Karpas-422 (cell line): ENCODE data around the gene STKLD1. TPM values are rescaled to one million over a fixed set of nuclear protein-coding genes. Genes with fewer than 3 reads are reported as not detected.

Experiments used
- DNase-seq: peaks from one replicate; pipeline ENCODE4 v3.0.0-alpha.2; 2015
- H2AFZ ChIP-seq: fragments of 200-600 bp; sonication (generic); 2 replicates; pipeline ENCODE4 v1.6.1; 2014; ENCODE audit warnings: antibody characterized with exemption, low read length, mixed read lengths
- H3K27ac ChIP-seq: fragments of 200-600 bp; sonication (generic); 2 replicates; pipeline ENCODE4 v1.5.1; 2014; ENCODE audit warnings: mild to moderate bottlenecking, low read length, moderate library complexity
- H3K27me3 ChIP-seq: fragments of 200-600 bp; sonication (generic); 2 replicates; pipeline ENCODE4 v1.6.1; 2014; ENCODE audit warnings: low read length, mixed read lengths
- H3K36me3 ChIP-seq: fragments of 200-600 bp; sonication (generic); 2 replicates; pipeline ENCODE4 v1.6.1; 2014; ENCODE audit warnings: low read length, mixed read lengths; ENCODE audit not compliant: insufficient read depth
- H3K4me1 ChIP-seq: fragments of 200-600 bp; sonication (generic); 2 replicates; pipeline ENCODE4 v1.6.1; 2014; ENCODE audit warnings: mild to moderate bottlenecking, low read length, mixed read lengths
- H3K4me2 ChIP-seq: fragments of 200-600 bp; sonication (generic); 2 replicates; pipeline ENCODE4 v1.6.1; 2014; ENCODE audit warnings: low read length, low read depth, mild to moderate bottlenecking; ENCODE audit not compliant: poor library complexity, severe bottlenecking
- H3K4me3 ChIP-seq: fragments of 200-600 bp; sonication (generic); 2 replicates; pipeline ENCODE4 v1.5.1; 2014; ENCODE audit warnings: mild to moderate bottlenecking, antibody characterized with exemption, low read length, mixed read lengths
- H3K79me2 ChIP-seq: fragments of 200-600 bp; sonication (generic); 2 replicates; pipeline ENCODE4 v1.6.1; 2014; ENCODE audit warnings: mild to moderate bottlenecking, low read length, mixed read lengths
- H3K9ac ChIP-seq: fragments of 200-600 bp; sonication (generic); 2 replicates; pipeline ENCODE4 v1.6.0; 2014; ENCODE audit warnings: low read length
- H3K9me2 ChIP-seq: fragments of 200-600 bp; sonication (generic), shearing (Covaris generic); replicated peaks from 2 replicates; pipeline ENCODE4 v1.6.0; 2014; ENCODE audit warnings: mild to moderate bottlenecking, low read length, moderate library complexity; ENCODE audit not compliant: insufficient read depth
- H3K9me3 ChIP-seq: fragments of 300-700, 200-600 bp; sonication (generic); 2 replicates; pipeline ENCODE4 v1.6.1; 2014; ENCODE audit warnings: low read length, mixed read lengths
- H4K20me1 ChIP-seq: fragments of 200-600 bp; sonication (generic); 2 replicates; pipeline ENCODE4 v1.6.1; 2014; ENCODE audit warnings: mild to moderate bottlenecking, antibody characterized with exemption, low read length, low read depth; ENCODE audit not compliant: insufficient read depth
- total RNA-seq: library from RNA; depleted of rRNA; stranded (reverse); fragments of >200 nt; shearing (Covaris generic); gene quantifications from 2 replicates; pipeline ENCODE4 v1.2.3, GENCODE V29; 2014; ENCODE audit warnings: low replicate concordance

Gene STKLD1
- total RNA-seq, 1 experiment from 2014 or later = 0.93 TPM

- DNase-seq = no peak
- Histone ChIP-seq H3K4me2 (no peak overlapping the region), H3K9ac (no peak overlapping the region), H3K79me2 (peaks cover 9% of the 10 kb centered on the region), H3K36me3 (peaks cover 22% of the 10 kb centered on the region; the same call in 1 of the 2 replicates), H2AFZ (no peak overlapping the region), H3K9me2 (no peaks in the 10 kb centered on the region), H3K27ac (no peak overlapping the region), H3K4me3 (no peak overlapping the region), H4K20me1 (peaks cover 9% of the 10 kb centered on the region; the same call in 1 of the 2 replicates), H3K9me3 (no peaks in the 10 kb centered on the region), H3K27me3 (no peaks in the 10 kb centered on the region), H3K4me1 (peaks cover 9% of the 10 kb centered on the region)
Observed at GRCh38 chr9:133362359-133363044, 13.7 kb upstream of the STKLD1 start.

- Histone ChIP-seq H4K20me1 (peaks cover 38% of the 10 kb centered on the region), H3K27me3 (no peaks in the 10 kb centered on the region), H3K79me2 (peaks cover 40% of the 10 kb centered on the region), H3K27ac (no peak overlapping the region), H3K4me2 (no peak overlapping the region), H3K4me1 (no peaks in the 10 kb centered on the region), H3K36me3 (peaks cover 23% of the 10 kb centered on the region; the same call in 1 of the 2 replicates), H2AFZ (no peak overlapping the region), H3K9ac (no peak overlapping the region), H3K4me3 (no peak overlapping the region), H3K9me2 (no peaks in the 10 kb centered on the region), H3K9me3 (no peaks in the 10 kb centered on the region)
- no peak for DNase-seq
Observed at GRCh38 chr9:133366435-133366834, 9.7 kb upstream of the STKLD1 start.

- Histone ChIP-seq H3K27me3 (no peaks in the 10 kb centered on the region), H3K4me1 (no peaks in the 10 kb centered on the region), H2AFZ (no peak overlapping the region), H3K9me3 (no peaks in the 10 kb centered on the region), H3K36me3 (peaks cover 17% of the 10 kb centered on the region; the same call in 1 of the 2 replicates), H4K20me1 (peaks cover 38% of the 10 kb centered on the region), H3K9me2 (no peaks in the 10 kb centered on the region), H3K79me2 (peaks cover 48% of the 10 kb centered on the region), H3K9ac (no peak overlapping the region), H3K4me2 (no peak overlapping the region), H3K4me3 (no peak overlapping the region), H3K27ac (no peak overlapping the region)
- DNase-seq = no peak
Observed at GRCh38 chr9:133367221-133367620, 8.9 kb upstream of the STKLD1 start.

- no peak overlapping the region for H3K4me2 ChIP-seq
- no peak overlapping the region for H2AFZ ChIP-seq
- H3K79me2 ChIP-seq = peaks cover 54% of the 10 kb centered on the region
- H3K9ac ChIP-seq = no peak overlapping the region
- H3K4me3 ChIP-seq = no peak overlapping the region
- H3K4me1 ChIP-seq = no peaks in the 10 kb centered on the region
- no peak overlapping the region for H3K27ac ChIP-seq
- H3K9me3 ChIP-seq = no peaks in the 10 kb centered on the region
- no peaks in the 10 kb centered on the region for H3K27me3 ChIP-seq
- H3K9me2 ChIP-seq = no peaks in the 10 kb centered on the region
- peaks cover 15% of the 10 kb centered on the region; the same call in 1 of the 2 replicates for H3K36me3 ChIP-seq
- no peak for DNase-seq
- H4K20me1 ChIP-seq = peaks cover 39% of the 10 kb centered on the region
Observed at GRCh38 chr9:133367778-133368177, 8.4 kb upstream of the STKLD1 start.

GRCh38 chr9:133368249-133368881, 7.8 kb upstream of the STKLD1 start:
- Histone ChIP-seq H3K27ac (no peak overlapping the region), H3K36me3 (peaks cover 14% of the 10 kb centered on the region; the same call in 1 of the 2 replicates), H3K4me1 (no peaks in the 10 kb centered on the region), H3K9me2 (no peaks in the 10 kb centered on the region), H3K4me2 (no peak overlapping the region), H3K4me3 (no peak overlapping the region), H3K79me2 (peaks cover 60% of the 10 kb centered on the region), H3K27me3 (no peaks in the 10 kb centered on the region), H2AFZ (no peak overlapping the region), H3K9ac (no peak overlapping the region), H4K20me1 (peaks cover 39% of the 10 kb centered on the region), H3K9me3 (no peaks in the 10 kb centered on the region)
- no peak for DNase-seq

GRCh38 chr9:133369422-133369821, 6.7 kb upstream of the STKLD1 start:
- H3K9me2 ChIP-seq = no peaks in the 10 kb centered on the region
- no peaks in the 10 kb centered on the region for H3K9me3 ChIP-seq
- H2AFZ ChIP-seq = no peak overlapping the region
- H3K36me3 ChIP-seq = peaks cover 8% of the 10 kb centered on the region; the same call in 1 of the 2 replicates
- peaks cover 39% of the 10 kb centered on the region for H4K20me1 ChIP-seq
- H3K4me3 ChIP-seq = no peak overlapping the region
- peaks cover 6% of the 10 kb centered on the region for H3K4me1 ChIP-seq
- no peak overlapping the region for H3K27ac ChIP-seq
- no peaks in the 10 kb centered on the region for H3K27me3 ChIP-seq
- peaks cover 70% of the 10 kb centered on the region for H3K79me2 ChIP-seq
- H3K4me2 ChIP-seq = no peak overlapping the region
- DNase-seq = no peak
- H3K9ac ChIP-seq = no peak overlapping the region

- Histone ChIP-seq H3K36me3 (peaks cover 8% of the 10 kb centered on the region; the same call in 1 of the 2 replicates), H3K27me3 (no peaks in the 10 kb centered on the region), H3K9me2 (no peaks in the 10 kb centered on the region), H3K27ac (no peak overlapping the region), H3K4me2 (no peak overlapping the region), H3K9me3 (no peaks in the 10 kb centered on the region), H3K4me3 (no peak overlapping the region), H3K4me1 (peaks cover 11% of the 10 kb centered on the region), H3K9ac (no peak overlapping the region), H3K79me2 (peaks cover 75% of the 10 kb centered on the region), H4K20me1 (peaks cover 44% of the 10 kb centered on the region), H2AFZ (no peak overlapping the region)
- DNase-seq = no peak
Observed at GRCh38 chr9:133369933-133370332, 6.2 kb upstream of the STKLD1 start.

- Histone ChIP-seq H3K36me3 (peaks cover 7% of the 10 kb centered on the region; the same call in 1 of the 2 replicates), H2AFZ (no peak overlapping the region), H3K27ac (no peak overlapping the region), H3K9me3 (no peaks in the 10 kb centered on the region), H3K4me1 (peaks cover 11% of the 10 kb centered on the region), H3K27me3 (no peaks in the 10 kb centered on the region), H3K4me3 (no peak overlapping the region), H3K4me2 (no peak overlapping the region), H4K20me1 (peaks cover 48% of the 10 kb centered on the region), H3K79me2 (peaks cover 83% of the 10 kb centered on the region), H3K9ac (no peak overlapping the region), H3K9me2 (no peaks in the 10 kb centered on the region)
- no peak for DNase-seq
Observed at GRCh38 chr9:133370685-133371084, 5.5 kb upstream of the STKLD1 start.
